Skin epidermis (tissue), 12 donors: ENCODE data around the gene TRIO.
"Not testable (repeated sequence)": the region's sequence is repeated elsewhere in the genome, so short reads cannot be mapped to it uniquely, and the experiment has no call there.

Source experiments
- H3K27ac ChIP-seq, 21 experiments: fragments of 200-600 bp; sonication (generic) in 11 of 21; one replicate each; pipeline ENCODE4 v1.5.0; 2020; ENCODE audit warnings: mild to moderate bottlenecking in 3 of 21, inconsistent platforms in 2 of 21, moderate library complexity in 2 of 21
- H3K4me3 ChIP-seq, 7 experiments: fragments of 200-600 bp; sonication (generic) in 2 of 7; one replicate each; pipeline ENCODE4 v1.5.0; 2020; ENCODE audit warnings: inconsistent platforms in 2 of 7, mild to moderate bottlenecking in 2 of 7, moderate library complexity in 1 of 7

Gene TRIO

DNA sequence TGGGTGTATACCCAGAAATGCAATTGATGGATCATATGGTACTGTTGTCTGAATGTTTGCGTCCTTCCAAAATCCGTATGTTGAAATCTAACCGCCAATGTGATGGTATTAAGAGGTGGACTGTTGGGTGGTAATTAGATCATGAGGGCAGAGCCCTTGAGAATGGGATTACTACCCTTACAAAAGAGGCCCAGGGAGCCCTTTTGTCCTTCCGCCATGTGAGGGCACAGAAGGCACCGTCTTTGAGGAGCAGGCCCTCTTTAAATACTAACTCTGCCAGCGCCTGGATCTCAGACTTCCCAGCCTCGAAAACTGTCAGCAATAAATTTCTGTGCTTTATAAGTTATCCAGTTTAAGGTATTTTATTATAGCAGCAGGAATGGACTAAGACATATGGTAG lies 282.4 kb downstream of the TRIO start:
- H3K4me3 ChIP-seq: no peak overlapping the region
- H3K27ac ChIP-seq: no peak overlapping the region

- no peak overlapping the region for H3K27ac ChIP-seq
Observed at GRCh38 chr5:14426521-14426920, 283.4 kb downstream of the TRIO start.

DNA sequence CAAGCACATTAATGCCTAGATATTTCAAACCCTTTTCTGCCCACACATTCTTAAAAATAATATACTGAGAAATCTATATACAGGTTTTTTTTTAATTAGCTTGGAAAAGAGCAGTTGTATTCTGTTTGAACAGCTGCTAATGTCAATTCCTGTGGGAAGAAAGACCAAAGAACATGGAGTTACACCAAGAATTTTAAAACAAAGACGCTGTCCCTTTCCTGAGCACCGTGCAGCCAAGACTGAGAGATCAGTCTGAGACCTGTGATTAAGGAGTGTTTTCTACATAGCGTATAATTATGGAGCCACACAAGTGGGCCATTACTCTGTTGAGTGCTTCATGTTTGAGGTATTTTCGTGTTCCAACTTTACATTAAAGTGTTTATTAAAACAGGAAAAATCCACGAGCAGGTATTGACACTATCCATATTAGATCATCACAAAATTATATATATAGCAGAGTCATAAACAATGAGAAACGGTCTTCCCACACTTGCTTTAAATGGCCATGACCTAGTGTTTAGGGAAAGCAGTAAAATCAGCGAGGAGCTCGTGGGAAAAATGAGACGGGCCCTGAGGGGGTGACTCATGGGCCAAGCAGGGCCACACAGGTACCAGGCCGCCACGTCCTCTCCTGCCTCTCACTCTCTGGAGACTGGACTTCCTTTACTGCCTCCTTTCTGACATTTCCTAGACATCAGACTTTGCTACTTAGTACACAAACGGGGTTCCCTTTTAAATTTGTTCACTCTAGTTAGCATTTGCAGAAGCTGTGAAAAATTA lies 285.4 kb downstream of the TRIO start:
- Histone ChIP-seq H3K4me3 (no peak overlapping the region), H3K27ac (peak overlapping the region in 2 of 21 experiments; percentile 25 to 54)

More at GRCh38 chr5:14426521-14426920, 283.4 kb downstream of the TRIO start:
- no peak overlapping the region for H3K4me3 ChIP-seq

GRCh38 chr5:14429101-14430050 lies 286.2 kb downstream of the TRIO start:
- Histone ChIP-seq H3K4me3 (no peak overlapping the region), H3K27ac (peak overlapping the region in 1 of 21 experiments; percentile 54)

DNA sequence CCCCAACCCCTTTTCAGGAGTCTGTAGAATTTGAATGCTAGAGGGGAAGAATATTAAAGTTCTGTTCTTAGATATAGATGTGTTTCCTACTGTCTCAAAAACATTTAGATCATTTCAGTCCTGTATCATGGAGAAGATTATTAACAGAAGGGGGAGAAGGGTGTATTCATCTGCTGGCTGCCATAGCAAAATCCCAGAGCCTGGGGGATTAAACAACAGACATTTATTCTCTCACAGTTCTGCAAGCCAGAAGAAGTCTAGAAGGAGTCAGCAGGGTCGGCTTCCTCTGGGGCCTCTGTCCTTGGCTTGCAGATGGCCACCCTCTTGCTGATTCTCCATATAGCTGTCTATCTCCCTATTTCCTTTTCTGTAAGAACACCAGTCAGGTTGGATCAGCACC lies 288.4 kb downstream of the TRIO start:
- no peak overlapping the region for H3K27ac ChIP-seq
- H3K4me3 ChIP-seq: no peak overlapping the region

DNA sequence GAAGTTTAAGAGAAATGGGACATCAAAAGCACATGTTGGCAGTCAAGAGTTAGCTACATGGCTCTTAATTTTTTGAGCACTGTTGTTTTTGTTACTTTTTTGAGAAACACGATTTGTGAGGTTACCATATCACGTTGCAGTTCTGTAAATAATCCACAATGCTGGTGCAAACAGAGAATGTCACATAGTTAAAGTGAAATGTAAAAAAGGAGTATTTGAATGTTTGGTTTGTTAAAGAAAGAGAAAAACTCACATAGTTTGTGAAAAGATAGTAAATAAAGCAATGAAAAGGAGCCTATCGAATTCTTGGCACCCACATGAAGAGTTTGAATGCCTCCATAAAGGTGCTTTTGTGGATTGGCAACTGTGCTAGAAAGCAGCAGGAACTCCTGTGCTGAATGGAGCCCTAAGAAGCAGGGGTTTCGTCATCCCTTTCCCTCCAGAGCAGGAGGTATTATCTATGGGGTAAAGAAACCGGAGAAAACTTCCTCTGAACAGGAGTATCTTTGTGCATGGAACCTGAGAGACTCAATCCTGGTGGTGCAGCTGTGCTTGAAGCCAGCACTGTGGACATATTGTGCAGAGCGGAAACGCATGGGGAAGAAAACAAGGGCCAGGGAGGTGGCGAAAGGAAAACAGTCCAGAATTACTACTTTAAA lies 289.9 kb downstream of the TRIO start:
- no peak overlapping the region for H3K27ac ChIP-seq
- H3K4me3 ChIP-seq: no peak overlapping the region

DNA sequence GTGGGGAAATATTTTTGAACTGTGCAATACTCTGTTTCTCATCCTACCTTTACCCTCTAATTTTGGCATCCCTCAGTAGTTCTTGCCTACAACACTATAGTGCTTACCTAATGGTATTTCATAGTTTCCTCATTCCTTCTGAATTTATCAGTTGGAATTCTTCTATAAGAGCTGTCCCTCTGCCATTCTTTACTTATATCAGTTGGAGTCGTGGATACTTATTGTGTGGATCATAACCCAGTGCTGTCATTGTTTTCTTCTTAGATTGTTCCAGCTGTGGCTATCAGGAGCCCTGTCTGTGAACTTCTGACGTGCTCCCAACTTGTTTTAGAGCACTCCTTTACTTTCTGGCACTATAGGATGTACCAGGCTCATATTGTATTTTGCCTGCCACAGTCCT lies 292.3 kb downstream of the TRIO start:
- H3K4me3 ChIP-seq: no peak overlapping the region

GRCh38 chr5:14436122-14436521 lies 293.0 kb downstream of the TRIO start:
- not testable (repeated sequence) for H3K27ac ChIP-seq, H3K4me3 ChIP-seq

More for the DNA sequence above, 292.3 kb downstream of the TRIO start:
- H3K27ac ChIP-seq: no peak overlapping the region

- no peak overlapping the region for H3K4me3 ChIP-seq
- H3K27ac ChIP-seq: no peak overlapping the region
Observed at GRCh38 chr5:14436801-14437542, 293.8 kb downstream of the TRIO start.

DNA sequence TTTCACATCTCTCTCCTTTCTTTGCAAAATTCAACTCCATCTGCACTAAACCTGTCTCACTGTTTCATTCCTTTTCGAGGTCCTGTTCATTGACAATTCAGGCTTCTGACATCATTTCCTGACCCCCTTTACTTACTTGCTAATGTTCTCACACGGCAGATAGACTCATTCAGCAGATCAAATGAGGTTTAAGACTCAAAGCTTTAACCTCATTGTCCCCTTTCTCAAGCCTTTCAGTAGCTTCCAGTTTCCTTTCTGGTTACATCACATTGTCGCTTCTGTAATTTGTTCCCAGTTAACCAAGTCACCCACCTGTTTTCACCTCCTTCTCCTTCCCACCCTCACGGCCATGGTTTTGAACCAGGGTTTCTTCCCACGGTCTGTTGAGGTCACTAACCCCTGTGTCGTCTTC lies 295.1 kb downstream of the TRIO start:
- H3K4me3 ChIP-seq: no peak overlapping the region
- H3K27ac ChIP-seq: no peak overlapping the region

DNA sequence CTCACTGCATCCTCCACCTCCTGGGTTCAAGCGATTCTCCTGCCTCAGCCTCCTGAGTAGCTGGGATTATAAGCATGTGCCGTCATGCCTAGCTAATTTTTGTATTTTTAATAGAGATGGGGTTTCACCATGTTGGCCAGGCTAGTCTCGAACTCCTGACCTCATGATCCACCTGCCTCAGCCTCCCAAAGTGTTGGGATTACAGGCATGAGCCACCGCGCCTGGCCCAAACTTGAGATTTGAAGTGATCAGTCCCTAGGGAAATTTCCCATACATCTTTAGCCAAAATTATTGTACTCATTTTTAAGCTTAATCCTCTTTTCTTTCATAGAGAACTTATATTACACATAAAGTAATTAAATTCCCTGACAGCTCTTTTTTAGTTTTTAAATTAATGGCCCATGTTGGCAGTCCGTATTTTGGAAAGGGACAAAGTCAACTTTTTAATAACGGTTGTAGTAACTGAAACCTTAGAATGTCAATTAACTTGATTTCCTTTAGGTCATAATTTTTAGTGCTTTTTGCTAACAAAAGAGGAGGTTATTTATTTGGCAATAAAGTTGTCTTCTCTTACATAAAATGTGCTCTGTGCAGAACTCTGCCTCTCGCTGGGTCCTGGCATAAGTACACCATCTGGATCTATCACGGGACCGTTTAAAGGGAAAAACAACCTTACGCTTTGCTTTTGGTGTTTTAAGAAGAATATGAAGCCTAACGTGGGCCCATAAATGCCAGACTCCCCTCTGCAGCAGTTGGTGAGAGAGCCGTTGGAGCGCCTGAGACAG lies 296.1 kb downstream of the TRIO start:
- Histone ChIP-seq H3K27ac (peak overlapping the region in 5 of 21 experiments; percentile 21 to 68 (median 63)), H3K4me3 (no peak overlapping the region)

DNA sequence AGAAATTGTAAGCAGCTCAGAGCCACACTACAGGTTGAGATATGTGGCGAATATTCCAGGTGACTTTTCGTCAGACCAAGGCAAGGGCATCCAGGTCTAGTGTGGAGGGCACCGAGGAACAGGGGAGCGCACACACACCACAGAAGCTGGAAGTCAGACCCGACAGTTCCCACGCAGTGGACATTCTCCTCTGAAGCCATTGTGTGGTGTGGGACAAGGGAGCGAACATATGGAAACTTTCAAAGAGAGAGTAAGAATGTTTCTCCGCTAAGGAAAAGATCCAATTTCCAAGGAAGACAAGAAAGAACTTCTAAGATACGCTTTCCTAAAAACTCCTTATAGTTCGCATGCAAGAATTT lies 297.1 kb downstream of the TRIO start:
- Histone ChIP-seq H3K4me3 (peak overlapping the region in 1 of 7 experiments; percentile 40), H3K27ac (peak overlapping the region in 14 of 21 experiments; percentile 3 to 74 (median 48))

- Histone ChIP-seq H3K27ac (peak overlapping the region in 14 of 21 experiments; percentile 3 to 85 (median 68)), H3K4me3 (peak overlapping the region; percentile 6 to 40 (median 26))
Observed at GRCh38 chr5:14440582-14441431, 297.7 kb downstream of the TRIO start.

DNA sequence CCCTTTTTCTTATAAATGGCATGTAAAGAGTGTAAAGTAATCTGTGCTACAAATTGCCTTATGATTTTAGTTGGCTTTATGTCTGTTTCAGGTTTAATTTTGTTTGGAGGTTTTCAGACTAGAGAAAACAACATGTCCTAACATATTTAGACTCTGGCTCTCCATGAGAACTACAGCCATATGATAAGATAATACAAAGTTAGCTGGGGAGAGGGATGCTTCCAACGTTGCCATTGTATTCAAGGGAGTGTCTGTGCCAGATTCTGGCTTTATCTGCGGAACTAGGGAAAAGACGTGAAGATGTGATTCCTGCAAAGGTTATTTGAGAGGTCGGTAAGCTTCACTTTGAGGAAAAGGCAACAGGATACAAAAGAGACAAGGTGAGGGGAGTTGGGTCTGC lies 298.5 kb downstream of the TRIO start:
- Histone ChIP-seq H3K4me3 (peak overlapping the region in 6 of 7 experiments; percentile 9 to 40 (median 27)), H3K27ac (peak overlapping the region in 12 of 21 experiments; percentile 3 to 85 (median 68))

- peak overlapping the region in 4 of 7 experiments; percentile 14 to 40 (median 31) for H3K4me3 ChIP-seq
- peak overlapping the region in 4 of 21 experiments; percentile 24 to 76 (median 74) for H3K27ac ChIP-seq
Observed at GRCh38 chr5:14442536-14442935, 299.4 kb downstream of the TRIO start.

DNA sequence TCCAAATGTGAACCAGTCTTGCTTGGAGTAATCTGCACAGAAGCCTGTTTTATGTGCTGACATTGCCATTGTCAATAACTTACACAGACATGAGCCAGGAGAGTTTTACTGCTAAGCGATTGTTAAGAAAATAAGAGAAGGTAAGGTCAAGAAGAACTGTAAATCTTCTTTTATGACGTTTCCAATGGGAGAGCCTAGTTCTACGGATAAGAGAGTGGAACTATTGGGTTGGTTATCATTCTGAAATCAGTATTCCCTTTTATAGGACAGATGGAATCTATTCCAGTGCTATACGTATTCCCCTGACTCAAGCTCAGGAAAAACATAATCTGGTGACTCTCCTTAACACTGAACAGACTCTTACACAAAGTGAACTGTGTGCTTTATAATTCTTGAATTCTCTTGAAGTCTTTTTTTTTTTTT lies 300.5 kb downstream of the TRIO start:
- no peak overlapping the region for H3K4me3 ChIP-seq

DNA sequence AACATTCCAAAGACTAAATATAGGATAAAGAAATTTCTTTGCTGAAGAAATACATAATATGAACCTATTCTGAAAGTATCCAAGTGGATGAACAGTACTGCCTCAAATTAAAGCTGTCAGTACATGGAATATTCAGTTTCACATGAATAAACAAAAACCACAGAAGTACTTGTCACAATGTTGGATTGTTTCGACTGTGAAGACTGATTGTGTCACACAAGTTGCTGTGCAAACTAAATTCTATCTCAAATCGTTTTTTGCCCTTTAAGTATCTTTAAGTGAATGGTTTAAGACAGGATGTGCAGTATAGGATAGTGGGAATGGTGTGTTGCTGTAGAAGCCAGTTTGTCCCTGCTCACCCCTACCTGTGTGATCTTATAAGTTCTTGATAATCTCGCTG lies 301.0 kb downstream of the TRIO start:
- Histone ChIP-seq H3K27ac (peak overlapping the region in 2 of 21 experiments; percentile 4 to 59), H3K4me3 (no peak overlapping the region)

More for the DNA sequence above, 300.5 kb downstream of the TRIO start:
- no peak overlapping the region for H3K27ac ChIP-seq
